Nephron (organoid): Measurements from ENCODE around the gene AGPAT3.

Source experiments
- H3K27ac Mint-ChIP-seq, 3 experiments: 2 replicates each; pipeline ENCODE4 v1.8.0; 2020; ENCODE audit warnings: mixed read lengths in 3 of 3, mild to moderate bottlenecking in 2 of 3, moderate library complexity in 1 of 3
- H3K27me3 Mint-ChIP-seq: 2 replicates; pipeline ENCODE4 v1.8.0; 2021; ENCODE audit warnings: low read depth, mild to moderate bottlenecking, moderate library complexity, mixed read lengths
- H3K36me3 Mint-ChIP-seq: 2 replicates; pipeline ENCODE4 v1.8.0; 2020; ENCODE audit warnings: low read depth, mixed read lengths
- H3K4me1 Mint-ChIP-seq: 2 replicates; pipeline ENCODE4 v1.8.0; 2020; ENCODE audit warnings: mixed read lengths
- H3K4me3 Mint-ChIP-seq, 3 experiments: 2 replicates each; pipeline ENCODE4 v1.8.0; 2020; ENCODE audit warnings: mild to moderate bottlenecking in 3 of 3, mixed read lengths in 3 of 3, moderate library complexity in 2 of 3
- H3K9me3 Mint-ChIP-seq: 2 replicates; pipeline ENCODE4 v1.8.0; 2020; ENCODE audit warnings: mixed read lengths
- CTCF ChIP-seq, 3 experiments: fragments of 200-600 bp; sonication (generic); IDR thresholded peaks; one replicate each; pipeline ENCODE4 v1.5.0; 2021; ENCODE audit warnings: antibody characterized with exemption in 3 of 3; ENCODE audit not compliant: unreplicated experiment in 3 of 3

The AGPAT3 gene

DNA sequence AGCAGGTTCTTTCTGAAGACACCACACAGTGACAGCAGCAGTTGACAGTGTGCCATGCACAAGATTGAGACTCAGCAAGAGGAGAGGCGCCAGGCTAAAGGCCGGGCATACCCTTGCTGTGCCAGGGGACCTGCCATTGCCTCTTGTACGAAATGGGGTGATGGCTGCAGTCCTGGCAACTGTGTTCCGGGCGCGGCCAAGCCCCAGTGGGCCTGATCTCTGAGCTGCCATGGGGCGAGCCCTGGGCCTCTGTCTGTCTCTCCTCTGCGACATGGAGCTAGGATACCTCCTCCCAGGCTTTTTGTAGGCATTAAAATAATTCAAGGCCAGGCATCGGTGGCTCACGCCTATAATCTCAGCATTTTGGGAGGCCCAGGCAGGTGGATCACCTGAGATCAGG is 137.5 kb downstream of the AGPAT3 start:
- H3K4me3 Mint-ChIP-seq, result no peak overlapping the region
- H3K9me3 Mint-ChIP-seq, result no peaks in the 10 kb centered on the region
- TF ChIP-seq CTCF (IDR thresholded peaks at IDR 0.05; ENCODE audit: unreplicated experiment in 3 of 3), result no peak
- peaks cover 11% of the 10 kb centered on the region for H3K27me3 Mint-ChIP-seq
- H3K27ac Mint-ChIP-seq, result no peak overlapping the region
- H3K36me3 Mint-ChIP-seq, result no peaks in the 10 kb centered on the region
- peaks cover 9% of the 10 kb centered on the region for H3K4me1 Mint-ChIP-seq

DNA sequence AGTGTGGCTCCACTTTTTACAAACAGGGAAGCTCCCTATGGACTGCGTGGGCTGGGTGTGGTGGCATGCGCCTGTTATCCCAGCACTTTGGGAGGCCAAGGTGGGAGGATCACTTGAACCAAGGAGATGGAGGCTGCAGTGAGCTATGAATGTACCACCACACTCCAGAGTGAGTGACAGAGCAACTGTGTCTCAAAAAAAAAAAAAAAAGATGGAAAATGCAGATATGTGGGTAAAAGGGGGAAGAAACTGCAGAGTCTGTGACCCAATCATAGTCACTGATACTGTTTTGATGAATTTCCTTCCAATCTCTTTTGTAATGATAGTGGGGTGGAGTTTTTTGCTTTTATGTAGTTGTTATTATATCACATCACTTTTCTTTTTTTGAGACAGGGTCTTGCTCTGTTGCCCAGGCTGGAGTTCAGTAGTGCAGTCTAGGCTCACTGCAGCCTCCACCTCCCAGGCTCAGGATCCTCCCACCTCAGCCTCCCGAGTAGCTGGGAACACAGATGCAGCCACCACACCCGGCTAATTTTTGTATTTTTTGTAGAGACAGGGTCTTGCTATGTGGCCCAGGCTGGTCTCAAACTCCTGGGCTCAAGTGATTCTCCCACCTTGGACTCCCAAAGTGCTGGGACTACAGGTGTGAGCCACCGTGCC is 138.4 kb downstream of the AGPAT3 start:
- Mint-ChIP-seq H3K27me3 (peaks cover 11% of the 10 kb centered on the region), H3K9me3 (no peaks in the 10 kb centered on the region), H3K27ac (no peak overlapping the region), H3K36me3 (no peaks in the 10 kb centered on the region), H3K4me1 (peaks cover 11% of the 10 kb centered on the region), H3K4me3 (no peak overlapping the region)
- TF ChIP-seq CTCF (IDR thresholded peaks at IDR 0.05; ENCODE audit: unreplicated experiment in 3 of 3), result no peak

DNA sequence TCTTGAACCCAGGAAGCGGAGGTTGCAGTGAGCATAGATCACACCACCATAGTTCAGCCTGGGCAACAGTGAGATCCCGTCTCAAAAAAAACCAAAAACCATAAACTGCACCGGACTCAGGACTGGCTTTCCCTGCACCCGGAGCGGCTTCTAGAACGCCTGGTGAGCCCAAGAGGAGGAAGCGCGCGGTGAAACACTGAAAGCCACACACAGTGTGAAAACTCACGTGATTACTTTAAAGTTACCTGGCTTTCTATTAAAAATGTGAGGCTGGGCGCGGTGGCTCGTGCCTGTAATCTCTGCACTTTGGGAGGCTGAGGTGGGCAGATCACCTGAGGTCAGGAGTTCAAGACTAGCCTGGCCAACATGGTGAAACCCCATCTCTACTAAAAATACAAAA is 140.0 kb downstream of the AGPAT3 start:
- Mint-ChIP-seq H3K4me3 (no peak overlapping the region), H3K4me1 (peaks cover 13% of the 10 kb centered on the region), H3K36me3 (no peaks in the 10 kb centered on the region), H3K9me3 (no peaks in the 10 kb centered on the region), H3K27ac (no peak overlapping the region), H3K27me3 (peaks cover 11% of the 10 kb centered on the region)
- no peak for TF ChIP-seq CTCF (IDR thresholded peaks at IDR 0.05; ENCODE audit: unreplicated experiment in 3 of 3)

GRCh38 chr21:44005593-44005992 is 140.6 kb downstream of the AGPAT3 start:
- no peaks in the 10 kb centered on the region for H3K36me3 Mint-ChIP-seq
- peaks cover 8% of the 10 kb centered on the region for H3K27me3 Mint-ChIP-seq
- no peaks in the 10 kb centered on the region for H3K9me3 Mint-ChIP-seq
- no peak overlapping the region for H3K4me3 Mint-ChIP-seq
- no peak for TF ChIP-seq CTCF (IDR thresholded peaks at IDR 0.05; ENCODE audit: unreplicated experiment in 3 of 3)
- H3K27ac Mint-ChIP-seq, result no peak overlapping the region
- peaks cover 18% of the 10 kb centered on the region for H3K4me1 Mint-ChIP-seq

DNA sequence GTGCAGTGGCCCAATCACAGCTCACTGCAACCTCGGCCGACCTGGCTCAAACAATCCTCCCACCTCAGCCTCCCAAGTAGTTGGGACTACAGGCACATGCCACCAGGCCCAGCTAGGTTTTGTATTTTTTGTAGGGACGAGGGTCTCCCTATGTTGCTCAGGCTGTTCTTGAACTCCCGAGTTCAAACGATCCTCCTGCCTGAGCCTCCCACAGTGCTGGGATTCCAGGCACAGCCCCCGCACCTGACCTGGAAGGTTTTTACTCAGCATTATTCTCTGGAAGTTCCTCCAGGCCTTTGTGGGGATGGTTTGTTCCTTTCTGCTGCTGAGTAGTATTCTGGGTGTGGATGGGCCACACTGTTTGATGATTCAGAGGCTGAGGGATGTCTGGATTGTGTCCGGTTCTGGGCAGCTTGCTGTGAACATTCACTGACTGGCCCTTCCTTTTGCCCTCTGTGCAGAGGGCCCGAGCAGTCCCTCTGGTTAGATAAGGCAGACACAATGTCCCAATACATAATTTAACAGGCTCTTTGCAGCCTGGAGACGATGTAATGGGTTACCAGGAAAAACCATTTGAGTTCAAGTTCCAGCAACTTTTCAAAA is 141.1 kb downstream of the AGPAT3 start:
- TF ChIP-seq CTCF (IDR thresholded peaks at IDR 0.05; ENCODE audit: unreplicated experiment in 3 of 3), result no peak
- peak overlapping the region; percentile 90 to 93 (median 91) for H3K27ac Mint-ChIP-seq

DNA sequence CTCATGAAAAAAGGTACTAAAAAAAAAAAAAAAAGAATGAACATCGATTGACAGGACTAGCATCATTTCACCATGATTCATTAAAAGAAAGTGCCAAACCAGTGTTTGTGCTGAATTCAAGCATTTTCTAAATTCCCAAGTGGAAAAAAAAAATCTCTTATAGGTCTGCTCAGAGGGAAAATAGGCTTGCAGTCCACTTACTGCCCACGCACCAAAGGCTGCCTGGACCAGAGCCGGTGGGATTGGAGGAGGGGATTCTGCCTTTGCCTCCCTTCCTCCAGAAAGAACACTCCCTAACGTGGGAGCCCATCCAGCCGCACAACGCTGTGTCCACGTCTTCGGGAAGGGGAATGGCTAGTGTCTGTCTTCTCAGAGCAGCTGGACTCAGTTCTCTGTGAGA is 141.6 kb downstream of the AGPAT3 start:
- H3K9me3 Mint-ChIP-seq, result no peaks in the 10 kb centered on the region
- peak overlapping the region; percentile 90 to 93 (median 91) for H3K27ac Mint-ChIP-seq
- no peak for TF ChIP-seq CTCF (IDR thresholded peaks at IDR 0.05; ENCODE audit: unreplicated experiment in 3 of 3)
- H3K4me1 Mint-ChIP-seq, result peaks cover 26% of the 10 kb centered on the region
- no peak overlapping the region for H3K4me3 Mint-ChIP-seq
- H3K27me3 Mint-ChIP-seq, result peaks cover 5% of the 10 kb centered on the region
- H3K36me3 Mint-ChIP-seq, result no peaks in the 10 kb centered on the region

More for the DNA sequence above, 141.1 kb downstream of the AGPAT3 start:
- Mint-ChIP-seq H3K9me3 (no peaks in the 10 kb centered on the region), H3K4me3 (no peak overlapping the region), H3K36me3 (no peaks in the 10 kb centered on the region), H3K27me3 (peaks cover 5% of the 10 kb centered on the region), H3K4me1 (peaks cover 22% of the 10 kb centered on the region)
